NCI-H82 treated with DMSO at 0.1 percent for 48 hours (cell line): ENCODE data around the gene ATAD3B.
"Not testable (repeated sequence)": the region's sequence is repeated elsewhere in the genome, so short reads cannot be mapped to it uniquely, and the experiment has no call there.

ENCODE experiments used
- DNase-seq: peaks from one replicate; lab custom pipeline; 2025; ENCODE audit not compliant: unreplicated experiment; lab: John Stamatoyannopoulos, UW

Gene ATAD3B

DNA sequence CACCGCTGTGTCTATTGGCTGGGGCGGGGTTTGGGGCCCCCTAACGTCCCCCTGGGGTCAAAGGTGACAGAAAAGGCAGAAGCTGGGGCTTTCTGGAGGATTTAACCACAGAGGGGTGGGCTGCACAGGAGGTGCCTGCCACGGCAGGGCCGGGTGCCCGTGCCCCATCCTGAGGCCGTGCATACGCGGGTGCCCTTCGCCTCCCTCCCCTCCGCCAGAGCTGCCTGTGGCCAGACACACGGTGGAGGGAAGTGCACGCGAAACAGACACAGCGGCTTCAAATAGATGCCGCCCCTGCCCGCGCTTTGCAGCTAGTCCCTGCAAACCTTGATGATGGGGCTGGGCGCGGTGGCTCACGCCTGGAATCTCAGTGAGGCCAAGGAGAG is 37.9 kb downstream of the ATAD3B start:
- not testable (repeated sequence) for DNase-seq

DNA sequence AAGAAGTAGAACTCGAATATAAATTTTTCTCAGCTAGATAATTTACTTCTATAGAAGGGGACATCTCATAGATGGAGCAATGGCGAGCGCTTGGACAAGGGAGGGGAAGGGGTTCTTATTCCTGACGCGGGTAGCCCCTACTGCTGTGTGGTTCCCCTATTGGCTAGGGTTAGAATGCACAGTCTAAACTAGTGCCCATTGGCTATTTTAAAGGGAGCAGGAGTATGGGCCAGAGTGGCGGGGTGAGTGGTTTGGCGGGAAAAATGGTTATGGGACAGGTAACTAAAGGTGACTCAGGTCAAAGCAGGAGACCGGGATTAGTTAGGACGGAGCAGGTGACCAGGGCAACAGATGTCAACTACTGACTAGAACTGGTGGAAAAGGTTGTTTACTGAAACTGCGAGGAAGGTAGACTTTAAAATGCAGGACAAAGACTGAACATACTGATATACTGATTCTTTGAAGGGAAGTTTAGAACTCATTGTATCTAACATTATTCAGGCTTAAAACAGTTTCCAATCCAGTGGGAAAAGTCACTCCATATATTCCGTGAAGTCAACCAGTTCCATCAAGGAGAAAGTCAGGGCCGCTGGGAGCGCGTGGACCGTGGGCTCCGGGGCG is 39.5 kb downstream of the ATAD3B start:
- DNase-seq: peak; percentile 52

DNA sequence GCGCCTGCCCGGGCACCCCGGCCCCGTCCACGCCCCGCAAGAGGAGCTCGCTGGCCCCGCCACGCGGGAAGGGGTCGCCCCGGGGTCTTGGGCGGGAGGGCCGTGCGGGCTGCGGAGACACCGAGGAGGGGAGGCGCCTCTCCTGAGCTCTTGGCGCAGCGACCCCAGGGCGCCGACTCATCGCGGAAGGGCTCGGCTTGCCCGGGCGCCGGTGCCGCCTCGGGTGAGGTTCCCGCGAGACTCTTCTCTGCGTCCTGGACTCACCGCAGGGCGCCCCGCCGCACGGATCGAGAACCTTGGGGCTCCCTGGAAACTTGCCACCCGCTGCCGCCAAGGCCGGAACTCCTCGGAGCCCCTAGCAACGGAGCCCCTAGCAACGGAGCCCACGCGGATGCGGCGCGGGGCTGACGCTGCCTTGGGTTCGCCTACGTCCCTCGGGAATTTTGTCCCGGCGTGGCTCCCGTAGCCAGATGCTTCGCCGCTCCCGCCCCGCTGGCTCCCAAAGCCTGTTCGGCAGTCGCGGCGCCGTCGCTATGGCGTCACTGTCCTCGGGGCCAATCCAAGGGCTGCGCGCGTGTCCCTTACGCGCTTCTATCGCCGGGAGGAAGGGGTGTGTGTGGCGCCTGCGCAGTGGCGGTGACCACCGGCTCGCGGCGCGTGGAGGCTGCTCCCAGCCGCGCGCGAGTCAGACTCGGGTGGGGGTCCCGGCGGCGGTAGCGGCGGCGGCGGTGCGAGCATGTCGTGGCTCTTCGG is 40.1 kb downstream of the ATAD3B start, which contains the start of gene ATAD3A:
Gene ATAD3A (plus strand): TSS at position 630 of the 753 bp plus-strand sequence. CDS start 107 bp downstream, at position 737.
- DNase-seq: peak; percentile 84

- DNase-seq: not testable (repeated sequence)
Measured at GRCh38 chr1:1512425-1512824, 40.9 kb downstream of the ATAD3B start.

DNA sequence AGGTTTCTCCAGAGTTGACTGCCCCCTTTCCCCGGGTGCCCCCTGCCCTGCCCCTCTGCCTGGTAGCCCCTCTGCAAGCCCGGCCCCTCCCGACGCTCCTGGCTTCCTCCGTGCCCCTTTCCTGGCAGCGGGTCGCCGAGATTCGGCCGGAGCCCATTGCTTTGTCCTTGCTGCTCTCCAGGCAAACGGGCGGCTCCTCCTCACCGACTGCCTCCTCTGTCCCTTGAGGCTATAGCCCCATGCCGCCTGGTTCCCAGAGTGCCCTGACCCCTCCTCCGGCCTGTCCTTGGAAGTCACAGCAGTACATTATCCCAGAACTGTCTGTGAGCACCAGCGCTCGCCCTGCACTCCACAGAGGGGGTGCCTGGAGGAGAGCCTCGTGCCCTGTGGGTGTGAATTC is 42.1 kb downstream of the ATAD3B start:
- not testable (repeated sequence) for DNase-seq

DNA sequence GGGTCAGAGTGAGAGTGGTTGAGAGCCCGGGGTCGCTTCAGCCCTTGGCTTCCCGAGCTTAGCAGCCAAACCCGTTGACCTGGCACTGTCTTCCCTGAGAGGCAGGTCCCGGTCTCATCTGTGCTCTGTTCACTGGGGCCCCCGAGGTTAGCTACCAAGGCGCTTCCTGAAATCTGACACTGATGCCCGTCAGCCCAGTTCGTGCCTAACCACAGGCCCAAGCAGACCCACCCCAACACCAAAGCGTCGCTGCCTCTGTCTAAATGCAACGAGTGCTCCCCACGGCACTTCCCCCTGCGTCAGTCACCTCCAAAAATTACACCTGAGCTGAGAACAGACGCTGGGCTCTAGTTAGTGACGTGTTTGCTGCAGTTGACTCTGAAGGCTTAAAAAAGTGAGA is 42.8 kb downstream of the ATAD3B start:
- DNase-seq: not testable (repeated sequence)

GRCh38 chr1:1516923-1517322 is 45.4 kb downstream of the ATAD3B start:
- DNase-seq: not testable (repeated sequence)

DNA sequence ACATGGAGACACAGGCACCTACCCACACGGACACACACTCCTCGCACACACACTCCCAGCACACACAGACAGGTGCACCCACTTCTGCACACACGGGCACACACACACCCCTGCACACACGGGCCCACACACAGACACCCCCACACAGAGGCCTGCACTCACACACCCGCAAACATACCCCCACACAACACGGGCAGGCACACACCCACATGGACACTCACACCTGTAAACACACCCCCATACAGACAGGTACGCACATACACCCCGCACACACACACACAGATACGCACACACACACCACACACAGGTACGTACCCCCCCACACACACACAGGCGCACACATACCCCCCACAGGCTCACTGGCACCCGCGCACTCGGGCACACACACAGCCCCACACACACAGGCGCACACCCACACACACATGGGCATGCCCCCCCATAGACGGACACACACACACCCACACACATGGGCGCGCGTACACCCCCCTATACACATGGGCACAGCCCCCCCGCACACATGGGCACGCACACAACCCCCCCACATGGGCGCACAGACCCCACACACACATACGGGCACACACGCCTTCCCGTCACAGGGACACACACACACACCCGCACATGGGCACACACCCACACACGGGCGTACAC is 46.5 kb downstream of the ATAD3B start:
- no peak for DNase-seq

GRCh38 chr1:1518621-1519007 is 47.0 kb downstream of the ATAD3B start:
- not testable (repeated sequence) for DNase-seq

GRCh38 chr1:1519805-1520505 is 48.4 kb downstream of the ATAD3B start:
- not testable (repeated sequence) for DNase-seq

DNA sequence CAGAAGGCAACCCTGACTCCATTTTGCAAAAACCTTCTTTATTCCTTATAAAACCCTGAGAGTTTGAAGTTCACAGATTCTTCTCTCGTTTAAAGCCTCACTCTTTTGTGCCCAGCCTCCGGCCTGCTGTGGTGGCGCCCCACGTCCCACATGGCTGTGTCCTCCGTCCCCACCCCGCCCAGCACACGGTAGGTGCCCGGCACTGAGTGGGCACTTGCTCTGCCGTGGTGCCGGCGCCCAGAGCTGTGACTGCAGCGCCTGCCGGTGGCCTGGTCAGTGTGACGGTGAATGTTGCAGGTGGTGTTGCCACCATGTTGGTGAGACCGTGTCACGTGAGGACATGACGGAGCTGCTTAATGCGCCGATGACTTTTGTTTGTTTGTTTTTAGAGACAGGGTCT is 49.8 kb downstream of the ATAD3B start:
- no peak for DNase-seq

DNA sequence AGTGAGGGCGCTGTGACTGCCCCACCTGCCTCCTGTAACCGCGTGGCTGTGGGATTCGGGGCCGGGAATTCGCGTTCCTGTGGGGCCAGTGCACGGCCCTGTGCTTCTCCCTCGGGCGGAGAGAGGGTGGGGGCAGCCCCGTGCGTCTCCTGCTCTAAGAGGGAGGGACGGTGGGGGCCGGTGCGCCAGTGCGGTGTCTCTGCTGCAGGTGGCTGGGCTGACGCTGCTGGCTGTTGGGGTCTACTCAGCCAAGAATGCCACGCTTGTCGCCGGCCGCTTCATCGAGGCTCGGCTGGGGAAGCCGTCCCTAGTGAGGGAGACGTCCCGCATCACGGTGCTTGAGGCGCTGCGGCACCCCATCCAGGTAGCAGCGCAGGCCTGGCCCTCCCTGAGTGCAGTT is 51.0 kb downstream of the ATAD3B start:
- not testable (repeated sequence) for DNase-seq

DNA sequence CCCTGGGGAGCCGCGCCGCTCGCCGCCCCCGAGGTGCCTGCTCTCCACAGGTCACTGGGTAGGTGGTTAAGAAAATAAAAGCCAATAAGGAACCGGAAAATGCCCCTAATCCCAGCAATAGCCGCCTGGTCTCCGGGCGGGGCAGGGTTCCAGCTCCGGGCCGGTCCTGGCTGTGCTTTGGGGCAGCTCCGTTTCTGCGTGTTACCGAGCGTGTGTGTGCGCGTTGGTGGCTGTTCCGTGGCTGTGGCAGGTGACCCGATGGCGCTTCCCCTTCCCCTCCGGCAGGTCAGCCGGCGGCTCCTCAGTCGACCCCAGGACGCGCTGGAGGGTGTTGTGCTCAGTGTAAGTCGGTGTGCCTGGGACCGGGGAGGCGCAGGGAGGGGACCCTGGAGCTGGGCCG is 51.7 kb downstream of the ATAD3B start:
- DNase-seq: not testable (repeated sequence)

DNA sequence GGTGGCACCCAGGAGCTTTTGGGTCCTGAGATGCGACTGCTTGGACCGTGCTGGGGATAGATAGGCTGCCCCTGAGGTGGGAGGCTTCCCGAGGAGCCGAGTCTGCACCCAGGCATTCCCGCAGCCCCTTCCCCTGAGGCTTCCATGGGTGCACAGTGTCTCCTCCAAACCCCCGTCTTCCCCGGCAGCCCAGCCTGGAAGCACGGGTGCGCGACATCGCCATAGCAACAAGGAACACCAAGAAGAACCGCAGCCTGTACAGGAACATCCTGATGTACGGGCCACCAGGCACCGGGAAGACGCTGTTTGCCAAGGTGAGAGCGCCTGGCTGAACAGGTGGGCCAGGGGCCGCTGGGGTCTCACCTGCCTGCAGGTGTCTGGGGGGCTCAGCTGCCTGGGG is 52.1 kb downstream of the ATAD3B start:
- DNase-seq: not testable (repeated sequence)

- not testable (repeated sequence) for DNase-seq
Measured at GRCh38 chr1:1524750-1525383, 53.3 kb downstream of the ATAD3B start.

- DNase-seq: not testable (repeated sequence)
Measured at GRCh38 chr1:1526476-1526875, 54.9 kb downstream of the ATAD3B start.

GRCh38 chr1:1527092-1527816 is 55.7 kb downstream of the ATAD3B start:
- no peak for DNase-seq

DNA sequence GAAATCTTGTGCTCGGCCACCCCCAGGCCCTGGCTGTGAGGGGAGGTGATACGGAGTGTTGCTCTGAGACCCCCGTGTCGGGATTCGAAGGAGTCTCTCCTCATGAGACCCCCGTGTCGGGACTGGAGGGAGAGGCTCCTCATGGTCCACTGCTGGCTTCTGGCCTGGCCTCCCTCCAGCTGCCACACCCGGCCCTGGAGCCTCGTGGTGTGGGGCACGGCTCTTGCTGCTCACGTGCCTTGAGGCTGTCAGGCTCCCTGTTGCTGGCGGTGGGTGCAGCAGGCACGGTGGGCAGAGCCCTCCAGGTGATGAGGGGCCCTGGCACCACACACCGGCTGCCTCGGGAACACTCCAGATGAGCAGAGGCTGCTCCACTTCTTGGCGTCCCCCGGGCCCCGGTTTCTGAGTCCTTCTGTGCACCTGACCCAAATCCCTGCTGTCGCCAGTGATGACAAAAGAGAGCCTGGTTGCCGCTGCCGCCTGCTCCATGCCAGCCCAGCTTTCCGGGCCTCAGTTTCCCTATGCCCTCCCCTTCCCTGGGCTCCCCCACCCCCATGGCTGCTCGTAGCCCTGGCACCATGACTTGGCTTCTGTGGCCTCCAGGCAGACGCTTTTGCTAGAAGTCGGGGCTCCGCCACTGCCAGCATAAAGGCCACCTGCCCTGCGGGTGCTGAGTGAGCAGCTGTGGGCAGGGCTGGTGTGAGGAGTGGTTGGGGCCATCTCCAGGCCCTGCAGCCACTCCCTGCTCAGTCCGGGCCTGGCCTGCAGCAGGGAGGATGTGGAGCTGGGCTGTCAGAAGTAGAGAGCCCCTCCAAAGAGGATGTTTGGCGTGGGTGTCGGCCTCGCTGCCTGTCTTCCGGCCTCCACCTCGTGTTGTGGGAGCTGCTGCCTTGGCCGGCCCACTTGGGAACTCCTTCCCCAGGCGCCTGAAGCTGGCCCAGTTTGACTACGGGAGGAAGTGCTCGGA is 57.0 kb downstream of the ATAD3B start:
- no peak for DNase-seq

DNA sequence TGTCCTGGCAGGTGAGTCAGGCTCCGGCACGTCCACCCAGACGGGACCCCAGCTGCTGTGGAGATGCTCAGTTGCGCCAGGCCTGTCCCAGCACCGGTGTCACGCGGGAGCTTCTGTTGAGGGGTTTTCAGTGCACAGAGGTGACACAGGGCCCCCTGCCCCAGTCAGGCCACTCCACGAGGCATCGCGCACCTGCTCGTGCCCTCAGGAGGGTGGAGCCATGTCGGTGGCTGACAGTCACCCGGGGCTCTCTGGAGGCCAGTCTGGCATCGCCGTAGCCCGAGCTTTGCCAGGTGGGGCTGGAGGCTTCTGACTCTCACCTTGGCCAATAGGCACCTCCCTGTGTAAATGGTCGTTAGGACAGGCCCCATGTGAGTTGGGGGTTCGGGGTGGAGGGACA is 57.8 kb downstream of the ATAD3B start:
- no peak for DNase-seq
